Measurements from ENCODE around the gene PIM2.

DNA sequence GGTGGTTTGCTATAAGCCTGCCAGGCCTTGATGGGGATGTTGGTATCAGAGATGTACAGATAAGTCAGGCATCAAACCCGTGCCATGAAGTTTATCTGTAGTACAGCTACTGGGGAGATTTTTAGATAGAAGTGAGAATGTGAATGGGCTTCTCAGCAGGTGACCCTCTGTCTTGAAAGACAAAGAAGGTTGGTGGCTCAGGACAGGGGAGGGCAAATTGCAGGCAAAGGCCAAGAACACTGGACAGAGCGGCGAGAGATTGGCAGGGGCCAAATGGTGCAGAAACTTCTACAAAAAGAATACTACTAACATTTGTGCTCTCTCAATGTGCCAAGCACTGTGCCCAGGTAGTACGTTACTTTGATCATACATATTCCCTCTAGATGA, 1.9 kb upstream of the PIM2 start:
- TF ChIP-seq CTCF (IDR thresholded peaks at IDR 0.05; ENCODE audit: low read depth, low read length, missing input control): no peak
- no peak for TF ChIP-seq REST (IDR thresholded peaks at IDR 0.05)

Data from liver (tissue), 2 donors.